HG03457 (cell line): Measurements from ENCODE around the gene BRPF1.

Source experiments
- ATAC-seq: cut with Tn5 transposase; IDR thresholded peaks from one replicate; pipeline ENCODE4 v1.9.1; 2021; ENCODE audit warnings: moderate number of reproducible peaks; ENCODE audit not compliant: unreplicated experiment

Gene BRPF1, protein sequence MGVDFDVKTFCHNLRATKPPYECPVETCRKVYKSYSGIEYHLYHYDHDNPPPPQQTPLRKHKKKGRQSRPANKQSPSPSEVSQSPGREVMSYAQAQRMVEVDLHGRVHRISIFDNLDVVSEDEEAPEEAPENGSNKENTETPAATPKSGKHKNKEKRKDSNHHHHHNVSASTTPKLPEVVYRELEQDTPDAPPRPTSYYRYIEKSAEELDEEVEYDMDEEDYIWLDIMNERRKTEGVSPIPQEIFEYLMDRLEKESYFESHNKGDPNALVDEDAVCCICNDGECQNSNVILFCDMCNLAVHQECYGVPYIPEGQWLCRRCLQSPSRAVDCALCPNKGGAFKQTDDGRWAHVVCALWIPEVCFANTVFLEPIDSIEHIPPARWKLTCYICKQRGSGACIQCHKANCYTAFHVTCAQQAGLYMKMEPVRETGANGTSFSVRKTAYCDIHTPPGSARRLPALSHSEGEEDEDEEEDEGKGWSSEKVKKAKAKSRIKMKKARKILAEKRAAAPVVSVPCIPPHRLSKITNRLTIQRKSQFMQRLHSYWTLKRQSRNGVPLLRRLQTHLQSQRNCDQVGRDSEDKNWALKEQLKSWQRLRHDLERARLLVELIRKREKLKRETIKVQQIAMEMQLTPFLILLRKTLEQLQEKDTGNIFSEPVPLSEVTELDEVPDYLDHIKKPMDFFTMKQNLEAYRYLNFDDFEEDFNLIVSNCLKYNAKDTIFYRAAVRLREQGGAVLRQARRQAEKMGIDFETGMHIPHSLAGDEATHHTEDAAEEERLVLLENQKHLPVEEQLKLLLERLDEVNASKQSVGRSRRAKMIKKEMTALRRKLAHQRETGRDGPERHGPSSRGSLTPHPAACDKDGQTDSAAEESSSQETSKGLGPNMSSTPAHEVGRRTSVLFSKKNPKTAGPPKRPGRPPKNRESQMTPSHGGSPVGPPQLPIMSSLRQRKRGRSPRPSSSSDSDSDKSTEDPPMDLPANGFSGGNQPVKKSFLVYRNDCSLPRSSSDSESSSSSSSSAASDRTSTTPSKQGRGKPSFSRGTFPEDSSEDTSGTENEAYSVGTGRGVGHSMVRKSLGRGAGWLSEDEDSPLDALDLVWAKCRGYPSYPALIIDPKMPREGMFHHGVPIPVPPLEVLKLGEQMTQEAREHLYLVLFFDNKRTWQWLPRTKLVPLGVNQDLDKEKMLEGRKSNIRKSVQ (N-terminal part only)

DNA sequence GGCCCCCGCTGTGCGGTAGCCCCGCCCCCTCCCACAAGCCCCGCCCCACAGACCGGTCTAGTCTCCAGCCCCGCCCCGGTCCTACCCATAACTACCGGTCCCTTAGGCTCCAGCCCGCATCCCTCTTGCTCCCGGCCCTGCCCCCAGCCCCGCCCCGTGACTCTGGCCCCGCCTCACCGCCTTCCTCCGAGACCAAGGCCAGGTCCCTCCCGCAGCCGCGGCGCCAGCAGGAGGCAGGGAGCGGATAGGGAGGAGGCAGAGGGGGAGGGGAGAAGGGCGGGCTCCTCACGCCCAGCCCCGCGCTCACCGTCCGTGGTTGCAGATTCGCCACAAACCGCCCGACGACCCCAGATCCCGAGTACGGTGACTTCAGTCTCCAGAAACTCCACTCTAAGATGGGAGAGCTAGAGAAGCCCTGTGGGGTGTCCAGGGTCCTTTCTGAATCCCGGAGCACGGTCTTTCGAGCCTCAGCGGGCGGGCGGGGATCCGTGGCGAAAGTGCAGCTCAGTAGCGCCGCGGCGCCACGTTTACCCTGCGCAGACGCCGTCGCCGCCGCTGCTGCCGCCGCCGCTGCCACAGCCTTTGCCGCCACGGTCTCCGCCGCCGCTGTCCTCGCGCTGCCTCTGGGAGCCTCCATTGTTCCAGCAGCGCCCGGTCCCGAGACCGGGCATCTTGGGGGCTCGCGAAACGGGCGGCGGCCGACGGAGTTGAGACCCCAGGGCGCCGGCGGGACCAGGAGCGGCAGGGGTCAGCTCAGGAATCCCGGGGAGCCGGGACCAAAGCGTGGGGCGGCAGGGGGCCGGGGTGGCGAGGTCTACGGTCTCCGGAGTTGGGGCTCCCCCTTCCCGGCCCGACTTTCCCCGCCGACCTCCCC is at the start of gene BRPF1:
BRPF1 (plus strand) TSS at position 530 of the 874 bp plus-strand sequence. CDS start 2,406 bp downstream, outside the sequence.
- peak; percentile 87 for ATAC-seq

DNA sequence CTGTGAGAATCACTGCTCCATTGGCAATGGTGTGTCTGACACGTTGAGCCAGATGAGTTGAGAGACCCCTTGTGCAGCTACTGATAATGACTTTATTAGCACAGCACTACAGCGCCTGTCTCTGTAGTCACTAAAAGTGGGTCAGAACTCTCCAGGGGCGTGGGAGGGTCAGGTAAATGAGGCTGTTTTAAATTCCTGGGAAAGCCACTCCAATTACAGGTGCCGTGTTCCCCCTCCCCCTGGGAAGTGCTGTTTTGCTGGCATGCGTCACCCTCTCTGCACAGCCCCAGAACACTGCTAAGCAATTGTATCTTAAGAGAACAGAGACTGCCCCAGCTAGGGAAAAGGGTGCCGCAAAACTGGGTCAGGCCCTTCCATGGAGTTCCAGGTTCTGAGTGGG is 49.4 kb upstream of the BRPF1 start:
- ATAC-seq: no peak

DNA sequence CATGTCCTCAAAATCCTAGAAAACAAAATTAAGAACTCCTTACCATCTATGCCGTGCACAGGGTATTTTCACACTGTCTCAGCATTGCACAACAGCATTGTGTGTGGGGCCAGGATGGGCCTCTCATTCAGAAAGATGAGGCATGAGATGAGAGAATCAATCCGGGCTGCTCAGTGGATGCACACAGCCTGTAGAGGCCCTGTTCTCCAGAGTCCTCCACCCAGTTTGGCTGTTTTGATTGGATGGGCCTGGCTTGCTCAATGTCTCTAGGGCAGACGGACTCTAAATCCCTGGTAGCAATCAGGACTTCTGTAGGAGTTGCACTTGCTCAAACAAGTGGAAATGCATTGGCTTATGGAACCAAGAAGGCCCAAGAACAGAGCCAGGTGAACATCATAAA is 48.1 kb upstream of the BRPF1 start:
- ATAC-seq: no peak

DNA sequence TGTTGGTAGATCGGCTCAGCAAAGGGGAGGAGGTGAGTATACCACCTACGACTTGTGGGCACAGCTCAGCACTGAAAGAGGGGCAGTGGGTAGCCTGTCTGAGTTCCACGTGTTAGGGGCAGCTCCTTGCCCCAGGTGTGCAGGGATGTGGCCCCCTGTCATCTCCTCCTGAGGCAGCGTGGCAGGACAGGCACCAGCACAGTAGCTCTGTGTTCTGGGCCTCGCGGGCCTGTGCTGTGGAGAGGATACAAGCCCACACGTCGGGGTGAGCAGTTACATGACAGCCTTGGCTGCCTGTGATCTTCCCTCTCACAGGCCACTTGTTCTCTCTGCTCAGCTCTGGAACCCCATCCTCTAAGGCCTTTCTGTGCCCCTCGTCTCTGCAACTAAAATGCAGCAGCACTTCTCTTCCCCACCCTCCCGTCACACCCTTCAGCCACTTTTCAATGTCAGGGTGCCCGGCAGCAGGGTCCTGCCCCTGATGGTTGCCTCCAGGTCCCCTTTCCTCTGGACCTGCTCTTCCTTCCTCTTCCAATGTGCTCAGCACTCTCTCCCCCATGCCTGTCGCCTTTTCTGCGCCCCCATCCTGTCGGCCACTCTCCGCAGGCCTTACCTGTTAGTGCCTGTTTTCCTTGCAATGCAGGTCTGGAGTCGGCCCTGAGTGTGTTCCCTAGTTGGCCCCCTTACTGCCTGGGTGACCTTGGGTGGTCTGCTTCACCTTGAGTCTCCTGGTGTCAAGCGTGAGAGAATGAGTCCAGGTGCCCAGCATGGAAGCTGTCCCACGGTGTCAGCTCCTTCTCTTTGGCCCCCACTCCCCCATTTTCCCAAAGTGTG is 46.1 kb upstream of the BRPF1 start:
- no peak for ATAC-seq

DNA sequence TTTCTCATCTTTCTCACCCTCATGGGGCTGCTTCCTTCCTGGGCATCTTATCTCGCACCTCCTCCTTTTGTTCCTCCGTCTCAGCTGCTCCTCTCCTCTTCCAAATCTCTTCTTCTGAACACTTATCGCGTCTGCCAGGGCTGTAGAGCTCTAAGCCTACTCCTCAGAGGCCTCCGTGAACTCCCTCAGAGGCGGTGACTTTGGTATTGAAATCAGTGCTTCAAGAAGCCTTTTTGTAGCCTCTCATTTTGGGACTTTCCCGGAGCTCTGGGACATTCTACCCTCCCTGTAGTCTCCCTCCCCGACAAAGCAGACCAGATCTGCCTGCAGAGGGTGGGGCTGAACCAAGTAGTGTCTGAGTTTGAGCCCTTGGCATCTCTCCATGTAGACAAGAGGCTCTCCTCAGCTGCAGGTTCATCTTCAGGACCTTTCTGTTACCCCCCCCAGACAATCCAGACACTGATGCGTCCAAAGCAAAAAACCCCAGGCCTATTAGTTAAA is 45.4 kb upstream of the BRPF1 start:
- no peak for ATAC-seq

DNA sequence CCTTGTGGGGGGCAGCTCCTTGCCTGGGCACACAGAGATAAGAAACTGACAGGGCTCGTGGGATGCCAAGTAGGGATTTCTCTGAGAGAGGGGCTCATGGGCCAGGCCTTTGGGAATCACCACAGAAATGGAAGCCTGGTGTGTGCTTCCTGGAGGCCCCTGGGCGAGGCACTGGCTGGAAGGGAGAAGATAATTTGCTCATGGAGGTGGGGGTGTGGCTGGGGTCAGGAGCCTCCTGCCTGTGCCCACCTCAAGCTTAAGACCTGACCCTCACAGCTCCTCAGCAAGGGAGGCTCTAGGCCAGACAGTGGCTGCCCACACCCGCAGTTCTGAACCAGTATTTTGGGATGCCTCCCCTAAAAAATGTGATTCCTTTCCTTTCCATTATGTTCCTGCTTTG is 44.8 kb upstream of the BRPF1 start:
- no peak for ATAC-seq

DNA sequence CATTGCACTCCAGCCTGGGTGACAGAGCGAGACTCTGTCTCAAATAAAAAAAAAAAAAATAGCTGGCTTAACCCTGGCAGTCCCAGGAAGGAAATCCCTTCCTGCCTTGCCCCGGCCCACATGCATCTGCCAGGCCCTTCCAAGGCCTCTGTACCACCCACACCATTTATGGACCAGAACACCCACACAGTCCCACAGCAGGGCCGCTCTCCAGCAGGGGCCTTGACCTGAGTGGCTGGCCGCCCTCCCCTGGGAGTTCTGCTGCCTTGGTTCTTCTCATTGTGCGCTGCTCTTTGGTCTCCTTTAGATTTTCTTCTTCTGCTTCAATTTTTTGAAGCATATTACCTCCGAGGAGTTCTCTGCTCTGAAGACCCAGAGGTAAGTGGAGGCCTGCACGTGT is 44.0 kb upstream of the BRPF1 start:
- no peak for ATAC-seq

DNA sequence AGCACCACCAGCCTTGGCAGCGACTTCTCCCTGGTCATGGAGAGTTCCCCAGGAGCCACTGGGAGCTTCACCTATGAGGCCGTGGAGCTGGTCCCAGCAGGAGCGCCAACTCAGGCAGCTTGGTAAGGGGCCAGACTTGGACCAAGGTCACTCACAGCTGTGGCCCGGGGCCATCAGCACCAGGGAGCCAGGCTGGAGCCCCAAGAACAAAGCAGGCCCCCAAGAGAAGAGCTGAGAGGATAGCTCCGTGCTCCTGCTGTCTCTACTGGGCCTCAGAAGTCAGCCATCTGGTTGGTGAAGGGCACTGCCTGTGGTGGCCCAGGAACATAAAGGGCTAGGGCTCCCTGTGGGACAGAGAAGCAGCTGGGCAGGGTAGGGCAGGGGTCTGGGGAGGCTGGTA is 42.6 kb upstream of the BRPF1 start:
- ATAC-seq: no peak

DNA sequence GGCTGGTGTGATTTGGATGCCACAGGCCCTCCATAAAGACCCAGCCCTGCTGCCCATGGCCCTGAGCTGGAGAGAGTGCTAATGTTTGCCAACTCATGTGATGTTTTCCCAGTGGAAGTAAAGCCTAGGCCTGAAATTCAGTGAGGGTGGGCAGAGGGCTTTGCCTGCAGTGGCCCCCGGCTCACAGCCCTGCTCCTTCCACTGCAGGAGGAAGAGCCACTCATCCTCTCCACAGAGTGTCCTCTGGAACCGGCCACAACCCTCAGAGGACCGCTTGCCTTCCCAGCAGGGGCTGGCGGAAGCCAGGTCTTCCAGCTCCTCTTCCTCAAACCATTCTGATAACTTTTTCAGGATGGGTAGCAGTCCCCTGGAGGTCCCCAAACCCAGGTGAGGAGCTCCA is 41.8 kb upstream of the BRPF1 start:
- ATAC-seq: no peak

DNA sequence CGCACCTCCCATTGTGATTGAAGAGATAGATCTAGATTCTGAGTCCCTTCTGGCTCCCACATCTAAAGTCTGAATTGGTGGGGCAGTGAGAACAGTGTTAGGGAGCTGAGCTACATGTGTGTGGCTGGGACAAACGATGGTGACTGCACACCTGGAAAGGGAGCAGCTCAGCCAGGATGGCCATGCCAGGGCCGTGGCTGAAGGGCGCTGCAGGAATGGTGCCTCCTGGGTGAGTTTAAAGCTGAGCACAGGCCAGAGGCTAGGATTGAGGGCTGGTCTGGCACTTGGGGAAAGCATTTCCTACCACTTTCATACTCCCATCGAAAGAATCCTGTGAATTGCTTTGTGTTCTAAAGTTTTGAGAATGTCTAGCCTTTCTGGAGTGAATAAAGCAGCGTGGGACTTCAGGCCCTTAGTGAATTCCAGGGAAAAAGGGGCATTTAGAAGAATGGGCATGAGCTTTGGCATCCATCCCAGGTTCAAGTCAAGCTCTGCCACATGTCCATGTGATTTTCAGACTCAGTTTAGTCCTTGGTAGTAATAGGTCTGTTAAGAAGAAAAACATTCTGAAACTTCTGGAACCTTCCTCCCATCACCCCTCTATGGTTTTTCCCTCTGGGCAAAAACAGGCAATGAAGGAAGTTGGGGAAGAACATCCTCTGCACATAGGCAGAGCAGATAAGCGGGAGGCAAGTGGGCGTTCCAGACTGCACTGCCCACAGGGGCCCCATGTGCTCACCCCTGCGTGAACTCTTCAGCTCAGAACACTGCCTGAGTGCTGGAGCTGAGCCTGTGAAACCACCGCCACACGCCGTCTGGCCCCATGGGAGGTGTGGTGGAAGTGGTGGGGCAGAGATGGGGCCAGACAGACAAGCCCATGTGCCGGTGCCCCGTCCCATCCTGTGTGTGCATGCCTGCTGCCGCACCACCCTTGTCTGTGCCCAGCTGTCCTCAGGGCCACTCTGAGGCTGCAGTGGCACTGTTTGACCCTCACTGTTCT is 40.8 kb upstream of the BRPF1 start:
- peak; percentile 95 for ATAC-seq

DNA sequence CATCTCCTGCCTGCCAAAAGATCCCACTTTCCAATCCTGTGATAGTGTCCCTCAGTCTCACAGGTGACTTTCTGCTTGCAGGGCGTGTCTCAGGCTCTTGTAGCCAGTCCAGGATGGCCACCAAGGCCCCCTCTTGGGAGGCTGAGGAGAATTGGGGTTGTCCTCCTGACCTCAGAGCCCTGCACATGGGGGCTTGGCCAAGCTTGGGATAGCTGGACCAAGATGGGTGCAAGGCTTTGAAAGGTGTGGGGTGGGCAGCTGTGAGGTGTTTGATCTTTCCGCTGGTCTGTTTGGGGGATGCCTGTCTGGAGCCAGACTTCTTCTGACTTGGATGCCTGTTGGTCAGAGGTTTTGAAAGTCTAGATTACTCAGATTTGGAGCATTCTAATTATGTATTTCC is 39.9 kb upstream of the BRPF1 start:
- ATAC-seq: no peak

DNA sequence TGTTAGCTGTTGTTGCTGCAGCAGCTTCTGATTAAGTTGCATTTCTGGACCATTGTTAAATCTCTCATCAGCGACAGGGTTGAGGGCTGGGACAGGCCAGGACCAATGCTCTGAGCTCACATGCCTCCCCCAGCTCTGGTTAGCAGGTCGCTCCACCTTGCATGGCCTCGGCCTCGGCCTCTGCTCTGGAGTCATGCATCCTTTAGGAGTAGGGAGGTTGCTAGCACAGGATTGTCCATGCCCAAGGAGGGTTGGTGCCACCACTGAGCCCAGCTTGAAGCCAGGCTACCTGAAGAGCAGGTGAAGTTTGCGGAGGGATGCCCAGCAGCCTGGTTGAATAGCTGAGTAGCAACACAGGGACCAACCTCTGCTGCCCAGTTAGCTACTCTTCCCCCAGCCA is 39.1 kb upstream of the BRPF1 start:
- ATAC-seq: no peak

DNA sequence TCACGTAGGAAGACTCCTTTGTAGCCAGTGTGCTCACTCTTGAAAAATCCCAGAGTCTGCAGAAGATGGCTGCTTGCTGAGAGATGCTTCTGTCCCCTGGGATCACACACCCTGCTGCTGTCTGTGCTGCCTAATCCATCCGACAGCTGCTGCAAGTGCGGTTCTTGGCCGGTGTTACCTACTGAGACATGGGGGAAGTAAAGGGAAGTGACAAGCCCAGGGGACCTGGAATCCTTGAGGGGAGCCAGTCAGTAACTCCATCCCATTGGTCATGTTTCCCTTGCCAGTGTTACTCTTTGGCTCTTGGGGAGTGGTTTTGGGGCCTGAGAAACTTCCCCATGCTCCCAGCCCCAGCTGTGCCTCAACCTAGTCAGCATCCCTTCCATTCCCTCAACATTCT is 36.2 kb upstream of the BRPF1 start:
- ATAC-seq: no peak

DNA sequence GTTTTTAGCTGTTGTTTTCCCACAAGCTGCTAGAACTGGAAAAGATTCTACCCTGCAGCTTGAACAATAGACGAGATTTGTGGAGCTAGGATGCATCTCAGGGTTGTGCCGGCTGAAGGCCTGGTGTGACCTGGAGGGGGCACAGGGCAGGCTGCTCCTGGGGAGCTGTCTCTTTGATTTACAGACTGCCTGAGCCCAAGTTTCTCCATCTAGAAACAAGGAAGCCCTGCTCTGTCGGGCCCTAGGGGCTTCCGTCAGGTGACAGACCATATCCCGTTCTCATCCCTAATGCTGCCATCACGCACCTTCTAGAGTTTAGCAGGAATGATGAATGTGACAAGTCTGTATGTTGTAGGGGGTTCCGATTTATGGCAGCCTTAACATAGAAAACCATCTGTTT is 35.8 kb upstream of the BRPF1 start:
- ATAC-seq: no peak

DNA sequence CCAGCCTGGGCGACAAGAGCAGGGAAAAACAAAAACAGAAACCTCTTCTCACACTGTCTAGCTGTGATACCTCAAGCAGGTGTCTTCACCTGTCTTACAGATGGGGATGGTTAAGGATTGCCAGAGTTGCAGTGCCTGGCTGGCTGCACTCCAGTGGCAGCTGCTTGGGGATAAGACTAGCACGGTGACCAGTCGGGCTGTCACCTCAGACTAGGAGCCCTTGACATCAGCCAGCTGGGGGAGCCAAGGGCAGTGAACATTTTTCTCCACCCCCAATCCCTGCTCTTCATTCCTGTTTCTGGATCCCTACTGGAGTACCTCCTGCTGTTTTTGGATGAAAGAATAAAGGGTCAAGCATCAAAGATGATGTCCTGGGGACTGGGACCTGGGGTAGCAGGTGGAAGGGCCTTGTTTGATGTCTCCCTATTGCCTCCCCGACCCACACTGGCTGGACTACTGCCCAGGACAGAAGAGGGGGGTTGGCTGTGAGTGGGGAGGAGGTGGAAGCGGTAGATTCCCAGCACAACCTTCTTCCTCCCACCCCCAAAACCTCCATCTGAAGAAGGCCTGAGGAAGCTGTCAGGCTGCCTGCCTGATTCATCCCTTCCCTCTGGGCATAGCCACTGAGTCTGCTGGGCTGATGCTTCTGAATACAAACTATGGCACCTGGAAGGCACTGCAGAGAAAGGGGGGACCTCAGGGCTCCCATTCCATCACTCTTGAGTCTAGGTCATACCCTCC is 34.9 kb upstream of the BRPF1 start:
- ATAC-seq: no peak

DNA sequence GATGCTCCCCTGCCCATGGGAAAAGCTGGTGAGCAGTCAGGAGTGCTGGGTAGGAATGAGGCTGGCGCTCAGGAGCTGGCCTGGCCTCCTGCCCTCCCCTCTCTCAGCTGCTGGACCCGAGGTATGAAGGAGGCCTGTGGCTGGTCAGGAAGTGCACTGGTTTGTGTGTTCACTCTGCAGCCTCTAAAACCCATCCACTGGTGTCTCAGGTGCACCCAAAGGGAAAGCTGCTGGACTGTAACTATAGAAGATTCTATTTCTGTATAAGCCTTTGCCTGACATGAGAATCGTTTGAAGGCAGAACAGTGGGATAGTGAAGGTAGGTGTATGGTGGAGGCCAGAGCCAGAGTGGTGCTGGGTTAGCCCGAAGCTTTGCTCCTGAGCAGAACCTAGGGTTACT is 33.6 kb upstream of the BRPF1 start:
- no peak for ATAC-seq

DNA sequence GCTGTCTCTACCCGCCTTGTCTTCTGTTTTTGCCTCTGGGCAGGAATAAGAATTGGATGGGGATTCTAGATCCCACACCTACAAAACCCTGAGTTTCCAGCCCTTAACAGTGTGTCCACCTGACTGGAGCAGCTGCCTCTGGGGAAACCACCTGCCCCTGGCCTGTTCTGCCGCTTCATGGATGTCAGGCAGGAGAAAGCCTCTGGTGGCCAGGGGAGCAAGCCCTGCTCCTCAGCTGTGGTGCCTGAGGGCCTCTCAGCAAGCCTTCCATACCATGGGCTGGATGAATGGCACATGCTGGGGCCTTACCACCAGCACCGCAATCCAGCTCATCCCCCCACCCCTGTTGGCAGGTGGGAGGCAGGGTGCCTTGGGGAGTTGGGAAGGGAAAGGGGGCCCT is 33.2 kb upstream of the BRPF1 start:
- no peak for ATAC-seq

DNA sequence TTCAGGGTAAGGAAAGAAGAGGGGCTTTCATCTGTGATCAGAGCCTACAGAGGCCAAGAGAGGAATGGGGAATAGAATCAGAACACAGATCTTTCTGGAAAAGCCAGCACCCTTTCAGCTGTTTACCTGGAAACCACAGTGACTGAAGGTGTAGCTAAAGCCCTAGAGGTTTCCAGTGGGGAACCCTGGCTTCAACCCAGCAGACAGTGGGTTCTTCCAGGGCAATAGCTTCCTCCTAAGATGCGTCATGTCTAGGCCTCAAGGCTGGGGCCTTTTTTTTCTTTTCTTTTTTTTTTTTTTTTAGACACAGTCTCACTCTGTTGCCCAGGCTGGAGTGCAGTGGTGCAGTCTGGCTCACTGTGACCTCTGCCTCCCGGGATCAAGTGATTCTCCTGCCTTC is 31.0 kb upstream of the BRPF1 start:
- no peak for ATAC-seq
